ENCODE results near the gene FRMD6.

DNA sequence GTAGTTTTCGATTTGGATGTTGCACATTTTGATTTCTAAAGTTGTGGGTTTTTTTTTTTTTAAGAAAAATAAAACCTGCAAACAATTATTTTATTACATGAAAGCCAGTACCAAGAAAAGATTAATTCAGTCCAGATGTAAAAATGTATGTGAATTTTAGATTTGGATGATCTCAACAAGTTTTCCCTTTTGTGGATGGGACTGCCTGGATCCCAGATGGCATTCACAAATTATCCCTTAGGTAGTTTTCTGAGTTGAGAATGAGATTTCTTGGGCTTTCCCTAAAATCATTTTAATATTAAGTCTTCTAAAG lies 2.8 kb downstream of the FRMD6 start:
- TF ChIP-seq, protein P1, sequence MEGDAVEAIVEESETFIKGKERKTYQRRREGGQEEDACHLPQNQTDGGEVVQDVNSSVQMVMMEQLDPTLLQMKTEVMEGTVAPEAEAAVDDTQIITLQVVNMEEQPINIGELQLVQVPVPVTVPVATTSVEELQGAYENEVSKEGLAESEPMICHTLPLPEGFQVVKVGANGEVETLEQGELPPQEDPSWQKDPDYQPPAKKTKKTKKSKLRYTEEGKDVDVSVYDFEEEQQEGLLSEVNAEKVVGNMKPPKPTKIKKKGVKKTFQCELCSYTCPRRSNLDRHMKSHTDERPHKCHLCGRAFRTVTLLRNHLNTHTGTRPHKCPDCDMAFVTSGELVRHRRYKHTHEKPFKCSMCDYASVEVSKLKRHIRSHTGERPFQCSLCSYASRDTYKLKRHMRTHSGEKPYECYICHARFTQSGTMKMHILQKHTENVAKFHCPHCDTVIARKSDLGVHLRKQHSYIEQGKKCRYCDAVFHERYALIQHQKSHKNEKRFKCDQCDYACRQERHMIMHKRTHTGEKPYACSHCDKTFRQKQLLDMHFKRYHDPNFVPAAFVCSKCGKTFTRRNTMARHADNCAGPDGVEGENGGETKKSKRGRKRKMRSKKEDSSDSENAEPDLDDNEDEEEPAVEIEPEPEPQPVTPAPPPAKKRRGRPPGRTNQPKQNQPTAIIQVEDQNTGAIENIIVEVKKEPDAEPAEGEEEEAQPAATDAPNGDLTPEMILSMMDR (IDR thresholded peaks at IDR 0.05; ENCODE audit: borderline replicate concordance, extremely low read depth, low read length, poor library complexity, severe bottlenecking): no peak
- no peak for TF ChIP-seq EZH2 (IDR thresholded peaks at IDR 0.05; ENCODE audit: borderline replicate concordance, low read depth, low read length, severe bottlenecking)

Data from DND-41 (cell line).